ENCODE results near the gene PYROXD2.

Gene PYROXD2

GRCh38 chr10:98414578-98414931, 427 bp downstream of the PYROXD2 start:
- ATAC-seq (ENCODE audit: low read depth) (no peak), DNase-seq (ENCODE audit: low spot score in 2 of 2) (no peak)
- Mint-ChIP-seq H3K9me3 (no peaks in the 10 kb centered on the region), H3K27me3 (no peaks in the 10 kb centered on the region), H3K36me3 (peaks cover 11% of the 10 kb centered on the region), H3K4me1 (peaks cover 3% of the 10 kb centered on the region), H3K4me3 (no peak overlapping the region), H3K27ac (no peak overlapping the region)

GRCh38 chr10:98411768-98412167, 3.2 kb downstream of the PYROXD2 start:
- H3K27ac Mint-ChIP-seq: no peak overlapping the region
- H3K4me3 Mint-ChIP-seq: no peak overlapping the region
- ATAC-seq (ENCODE audit: low read depth) (no peak), DNase-seq (ENCODE audit: low spot score in 2 of 2) (no peak)
- no peaks in the 10 kb centered on the region for H3K9me3 Mint-ChIP-seq
- peaks cover 4% of the 10 kb centered on the region for H3K27me3 Mint-ChIP-seq
- peaks cover 3% of the 10 kb centered on the region for H3K4me1 Mint-ChIP-seq
- H3K36me3 Mint-ChIP-seq: no peaks in the 10 kb centered on the region

- H3K27ac Mint-ChIP-seq: no peak overlapping the region
Measured at GRCh38 chr10:98411166-98411565, 3.8 kb downstream of the PYROXD2 start.

GRCh38 chr10:98410759-98411158, 4.2 kb downstream of the PYROXD2 start:
- no peak overlapping the region for H3K27ac Mint-ChIP-seq
- H3K4me3 Mint-ChIP-seq: no peak overlapping the region
- H3K9me3 Mint-ChIP-seq: no peaks in the 10 kb centered on the region
- DNase-seq (ENCODE audit: low spot score in 2 of 2) (no peak), ATAC-seq (ENCODE audit: low read depth) (no peak)
- H3K4me1 Mint-ChIP-seq: peaks cover 3% of the 10 kb centered on the region
- H3K27me3 Mint-ChIP-seq: peaks cover 4% of the 10 kb centered on the region
- no peaks in the 10 kb centered on the region for H3K36me3 Mint-ChIP-seq

More at GRCh38 chr10:98411166-98411565, 3.8 kb downstream of the PYROXD2 start:
- Mint-ChIP-seq H3K4me1 (peaks cover 3% of the 10 kb centered on the region), H3K9me3 (no peaks in the 10 kb centered on the region), H3K27me3 (peaks cover 4% of the 10 kb centered on the region), H3K4me3 (no peak overlapping the region), H3K36me3 (no peaks in the 10 kb centered on the region)
- no peak for ATAC-seq (ENCODE audit: low read depth)
- DNase-seq (ENCODE audit: low spot score in 2 of 2): no peak

GRCh38 chr10:98410135-98410743, 4.7 kb downstream of the PYROXD2 start:
- no peaks in the 10 kb centered on the region for H3K36me3 Mint-ChIP-seq
- H3K4me1 Mint-ChIP-seq: peaks cover 3% of the 10 kb centered on the region
- no peaks in the 10 kb centered on the region for H3K9me3 Mint-ChIP-seq
- DNase-seq (ENCODE audit: low spot score in 2 of 2): no peak
- ATAC-seq (ENCODE audit: low read depth): no peak
- no peak overlapping the region for H3K27ac Mint-ChIP-seq
- H3K4me3 Mint-ChIP-seq: no peak overlapping the region
- H3K27me3 Mint-ChIP-seq: peaks cover 4% of the 10 kb centered on the region

GRCh38 chr10:98408799-98409198, 6.2 kb downstream of the PYROXD2 start:
- Mint-ChIP-seq H3K4me1 (no peaks in the 10 kb centered on the region), H3K27me3 (peaks cover 4% of the 10 kb centered on the region), H3K36me3 (no peaks in the 10 kb centered on the region), H3K4me3 (no peak overlapping the region), H3K27ac (no peak overlapping the region), H3K9me3 (no peaks in the 10 kb centered on the region)
- ATAC-seq (ENCODE audit: low read depth): no peak
- DNase-seq (ENCODE audit: low spot score in 2 of 2): no peak

- Mint-ChIP-seq H3K4me1 (peaks cover 3% of the 10 kb centered on the region), H3K4me3 (no peak overlapping the region), H3K9me3 (no peaks in the 10 kb centered on the region), H3K27ac (no peak overlapping the region), H3K36me3 (peaks cover 6% of the 10 kb centered on the region), H3K27me3 (peaks cover 10% of the 10 kb centered on the region)
- no peak for ATAC-seq (ENCODE audit: low read depth)
- no peak for DNase-seq (ENCODE audit: low spot score in 2 of 2)
Measured at GRCh38 chr10:98407744-98408241, 7.2 kb downstream of the PYROXD2 start.

GRCh38 chr10:98407017-98407743, 7.8 kb downstream of the PYROXD2 start:
- Mint-ChIP-seq H3K9me3 (no peaks in the 10 kb centered on the region), H3K4me1 (peaks cover 3% of the 10 kb centered on the region), H3K36me3 (peaks cover 9% of the 10 kb centered on the region), H3K27ac (no peak overlapping the region), H3K4me3 (no peak overlapping the region), H3K27me3 (peaks cover 10% of the 10 kb centered on the region)
- ATAC-seq (ENCODE audit: low read depth) (no peak), DNase-seq (ENCODE audit: low spot score in 2 of 2) (no peak)

- no peak for ATAC-seq (ENCODE audit: low read depth)
- H3K27ac Mint-ChIP-seq: no peak overlapping the region
- H3K4me1 Mint-ChIP-seq: peaks cover 3% of the 10 kb centered on the region
- H3K36me3 Mint-ChIP-seq: peaks cover 9% of the 10 kb centered on the region
- H3K4me3 Mint-ChIP-seq: no peak overlapping the region
- no peak for DNase-seq (ENCODE audit: low spot score in 2 of 2)
- peaks cover 10% of the 10 kb centered on the region for H3K27me3 Mint-ChIP-seq
- H3K9me3 Mint-ChIP-seq: no peaks in the 10 kb centered on the region
Measured at GRCh38 chr10:98405422-98405821, 9.6 kb downstream of the PYROXD2 start.

GRCh38 chr10:98404571-98405359, 10.2 kb downstream of the PYROXD2 start:
- ATAC-seq (ENCODE audit: low read depth): no peak
- H3K9me3 Mint-ChIP-seq: no peaks in the 10 kb centered on the region
- no peak overlapping the region for H3K4me3 Mint-ChIP-seq
- H3K27me3 Mint-ChIP-seq: peaks cover 10% of the 10 kb centered on the region
- H3K4me1 Mint-ChIP-seq: peaks cover 3% of the 10 kb centered on the region
- peaks cover 9% of the 10 kb centered on the region for H3K36me3 Mint-ChIP-seq
- H3K27ac Mint-ChIP-seq: no peak overlapping the region
- DNase-seq (ENCODE audit: low spot score in 2 of 2): no peak

GRCh38 chr10:98403812-98404504, 11.0 kb downstream of the PYROXD2 start:
- H3K27me3 Mint-ChIP-seq: peaks cover 10% of the 10 kb centered on the region
- H3K9me3 Mint-ChIP-seq: no peaks in the 10 kb centered on the region
- peaks cover 3% of the 10 kb centered on the region for H3K4me1 Mint-ChIP-seq
- no peak overlapping the region for H3K4me3 Mint-ChIP-seq
- no peak for ATAC-seq (ENCODE audit: low read depth)
- no peak overlapping the region for H3K27ac Mint-ChIP-seq
- peaks cover 9% of the 10 kb centered on the region for H3K36me3 Mint-ChIP-seq
- DNase-seq (ENCODE audit: low spot score in 2 of 2): no peak

GRCh38 chr10:98402931-98403718, 11.9 kb downstream of the PYROXD2 start:
- ATAC-seq (ENCODE audit: low read depth) (no peak), DNase-seq (ENCODE audit: low spot score in 2 of 2) (no peak)
- Mint-ChIP-seq H3K4me3 (no peak overlapping the region), H3K27ac (no peak overlapping the region), H3K27me3 (peaks cover 7% of the 10 kb centered on the region), H3K9me3 (no peaks in the 10 kb centered on the region), H3K36me3 (peaks cover 9% of the 10 kb centered on the region), H3K4me1 (peaks cover 3% of the 10 kb centered on the region)

- H3K27ac Mint-ChIP-seq: no peak overlapping the region
- no peak overlapping the region for H3K4me3 Mint-ChIP-seq
- peaks cover 5% of the 10 kb centered on the region for H3K27me3 Mint-ChIP-seq
- peaks cover 9% of the 10 kb centered on the region for H3K36me3 Mint-ChIP-seq
- no peaks in the 10 kb centered on the region for H3K9me3 Mint-ChIP-seq
- DNase-seq (ENCODE audit: low spot score in 2 of 2) (no peak), ATAC-seq (ENCODE audit: low read depth) (no peak)
- peaks cover 3% of the 10 kb centered on the region for H3K4me1 Mint-ChIP-seq
Measured at GRCh38 chr10:98402478-98402877, 12.5 kb downstream of the PYROXD2 start.

All from memory B cell (primary cell).